Measurements from ENCODE around the gene GALE. TPM values are rescaled to one million over a fixed set of nuclear protein-coding genes. Genes with fewer than 3 reads are reported as not detected.

Gene GALE
- polyA plus RNA-seq, 1 donor (not counting 4 experiments of a cell fraction or from before 2014, with no cell fraction given) = 52.8 TPM

- Histone ChIP-seq H3K79me2 (ENCODE audit: control insufficient read depth, insufficient read depth, low read length) (no peaks in the 10 kb centered on the region), H3K4me1 (ENCODE audit: control insufficient read depth, extremely low read depth, insufficient read depth, low read length) (peaks cover 9% of the 10 kb centered on the region), H3K4me2 (ENCODE audit: control insufficient read depth, extremely low read depth, insufficient read depth, low read depth, low read length) (no peak overlapping the region), H4K20me1 (ENCODE audit: control insufficient read depth, extremely low read depth, insufficient read depth, low read length) (no peaks in the 10 kb centered on the region), H2AFZ (ENCODE audit: control insufficient read depth, low read length) (no peak overlapping the region), H3K4me3 (ENCODE audit: control insufficient read depth in 2 of 3, extremely low read depth in 1 of 3, insufficient read depth in 2 of 3, low read depth in 1 of 3, low read length in 3 of 3) (no peak overlapping the region), H3K27ac (ENCODE audit: control insufficient read depth, insufficient read depth, low read length) (no peak overlapping the region), H3K9me3 (ENCODE audit: control insufficient read depth, low read depth, low read length) (no peaks in the 10 kb centered on the region), H3K9ac (ENCODE audit: control insufficient read depth, extremely low read depth, insufficient read depth, low read length) (no peak overlapping the region), H3K9me1 (ENCODE audit: control insufficient read depth, extremely low read depth, insufficient read depth, low read length) (no peaks in the 10 kb centered on the region), H3K27me3 (ENCODE audit: control insufficient read depth, extremely low read depth, insufficient read depth, low read length) (no peaks in the 10 kb centered on the region), H3K36me3 (ENCODE audit: control insufficient read depth in 2 of 2, extremely low read depth in 1 of 2, insufficient read depth in 2 of 2, low read length in 2 of 2) (peaks cover 0 to 9% of the 10 kb centered on the region in 2 experiments)
- DNase-seq (ENCODE audit: low read depth, low spot score) (no peak), FAIRE-seq (peak; percentile 49)
- TF ChIP-seq CTCF (optimal IDR thresholded peaks at IDR 0.05 in 1 of 3, IDR thresholded peaks at IDR 0.05 in 1 of 3, conservative IDR thresholded peaks at IDR 0.05 in 1 of 3; ENCODE audit: extremely low read depth in 1 of 3, insufficient read depth in 2 of 3, low read length in 3 of 3) (peak; percentile 76 to 86 (median 84)), EZH2 (IDR thresholded peaks at IDR 0.05; ENCODE audit: low read length) (no peak)
- dilution Hi-C loops (cut with MboI; ENCODE audit: extremely low pct_ligation_motif_present, low sequenced_read_pairs) = no loop called here
These were observed 10.4 kb upstream of the GALE start for GRCh38 chr1:23810818-23811540.

GRCh38 chr1:23809751-23810171, 9.2 kb upstream of the GALE start:
- Histone ChIP-seq H3K4me3 (ENCODE audit: control insufficient read depth in 2 of 3, extremely low read depth in 1 of 3, insufficient read depth in 2 of 3, low read depth in 1 of 3, low read length in 3 of 3) (no peak overlapping the region), H4K20me1 (ENCODE audit: control insufficient read depth, extremely low read depth, insufficient read depth, low read length) (no peaks in the 10 kb centered on the region), H3K27me3 (ENCODE audit: control insufficient read depth, extremely low read depth, insufficient read depth, low read length) (no peaks in the 10 kb centered on the region), H3K27ac (ENCODE audit: control insufficient read depth, insufficient read depth, low read length) (no peak overlapping the region), H3K4me1 (ENCODE audit: control insufficient read depth, extremely low read depth, insufficient read depth, low read length) (peaks cover 9% of the 10 kb centered on the region), H3K9me3 (ENCODE audit: control insufficient read depth, low read depth, low read length) (no peaks in the 10 kb centered on the region), H3K9me1 (ENCODE audit: control insufficient read depth, extremely low read depth, insufficient read depth, low read length) (no peaks in the 10 kb centered on the region), H3K36me3 (ENCODE audit: control insufficient read depth in 2 of 2, extremely low read depth in 1 of 2, insufficient read depth in 2 of 2, low read length in 2 of 2) (peaks cover 0 to 5% of the 10 kb centered on the region in 2 experiments), H3K4me2 (ENCODE audit: control insufficient read depth, extremely low read depth, insufficient read depth, low read depth, low read length) (no peak overlapping the region), H2AFZ (ENCODE audit: control insufficient read depth, low read length) (no peak overlapping the region), H3K9ac (ENCODE audit: control insufficient read depth, extremely low read depth, insufficient read depth, low read length) (no peak overlapping the region), H3K79me2 (ENCODE audit: control insufficient read depth, insufficient read depth, low read length) (no peaks in the 10 kb centered on the region)
- DNase-seq (ENCODE audit: low read depth, low spot score) = no peak
- TF ChIP-seq EZH2 (IDR thresholded peaks at IDR 0.05; ENCODE audit: low read length) (no peak), CTCF (optimal IDR thresholded peaks at IDR 0.05 in 1 of 3, IDR thresholded peaks at IDR 0.05 in 1 of 3, conservative IDR thresholded peaks at IDR 0.05 in 1 of 3; ENCODE audit: extremely low read depth in 1 of 3, insufficient read depth in 2 of 3, low read length in 3 of 3) (peak; percentile 88 to 95 (median 90))
- FAIRE-seq = peak; percentile 82
- dilution Hi-C loops (cut with MboI; ENCODE audit: extremely low pct_ligation_motif_present, low sequenced_read_pairs) = no loop called here

Data from keratinocyte (primary cell).